K562 (cell line): ENCODE measurements around the gene IGIP. TPM values are rescaled to one million over a fixed set of nuclear protein-coding genes. Genes with fewer than 3 reads are reported as not detected.

Experiments used
- ATAC-seq: fragments of 200-7000 bp; cut with Tn5 transposase; 3 replicates; pipeline ENCODE4 v1.9.1; 2020; ENCODE audit warnings: moderate library complexity
- BruUV-seq: library from RNA; stranded (reverse); fragments of 400-500 nt; replicated peaks from 2 replicates; lab custom pipeline; 2021; lab: Mats Ljungman, UMichigan
- CTCF ChIA-PET: fragments of 300-600 bp; formaldehyde crosslinking; extraction: SDS; loops from one replicate; lab custom pipeline; 2021; ENCODE audit warnings: low intra/inter-chr PET ratio; lab: Yijun Ruan, JAX
- POLR2A ChIA-PET: fragments of 300-600, 350-650 bp; sonication (Branson Sonifier 250); formaldehyde crosslinking; extraction: SDS; loops from one replicate; lab custom pipeline; 2021; ENCODE audit warnings: antibody characterized with exemption, inconsistent platforms; lab: Yijun Ruan, JAX
- DNase-seq, 4 experiments: peaks; one replicate each; pipeline versions ENCODE4 v3.0.0 to v3.0.0-alpha.2; 2011 to 2018; ENCODE audit warnings: low spot score in 3 of 4, mixed read lengths in 3 of 4; ENCODE audit errors: extremely low read depth in 1 of 4
- FAIRE-seq: peaks from 2 replicates; lab custom pipeline; 2011; peaks lifted over from hg19 to GRCh38; lab: Jason Lieb, UNC
- H2AFZ ChIP-seq: 2 replicates; pipeline ENCODE4 v1.6.0; 2011; ENCODE audit warnings: low read depth, low read length, control low read depth, inconsistent platforms
- H3K27ac ChIP-seq: fragments of 200-600 bp; 3 replicates; pipeline ENCODE4 v1.8.0; 2011; ENCODE audit warnings: low read depth, mild to moderate bottlenecking, control low read depth, inconsistent platforms, low read length, moderate library complexity, mixed read lengths; ENCODE audit errors: extremely low read depth
- H3K27me3 ChIP-seq, 2 experiments: fragments of 300-600 bp in 1 of 2; 2 replicates in 1 of 2; 3 replicates in 1 of 2; pipeline versions ENCODE4 v1.6.0 to v1.8.0; 2011; ENCODE audit warnings: inconsistent platforms in 2 of 2, low read length in 2 of 2, mild to moderate bottlenecking in 1 of 2, mixed read lengths in 1 of 2, moderate library complexity in 1 of 2; ENCODE audit not compliant: control insufficient read depth in 2 of 2, insufficient read depth in 2 of 2
- H3K36me3 ChIP-seq: fragments of 300-600 bp; 3 replicates; pipeline ENCODE4 v1.8.0; 2011; ENCODE audit warnings: mild to moderate bottlenecking, low read length, inconsistent platforms; ENCODE audit not compliant: control insufficient read depth, insufficient read depth
- H3K4me1 ChIP-seq, 2 experiments: fragments of 200-600 bp in 1 of 2; replicated peaks in 1 of 2; 2 replicates in 1 of 2; 3 replicates in 1 of 2; pipeline versions ENCODE4 v1.5.1 to v1.8.0; 2011; ENCODE audit warnings: inconsistent platforms in 2 of 2, low read length in 2 of 2, mild to moderate bottlenecking in 1 of 2, mixed read lengths in 1 of 2, moderate library complexity in 1 of 2; ENCODE audit not compliant: control insufficient read depth in 2 of 2, insufficient read depth in 2 of 2
- H3K4me2 ChIP-seq: 2 replicates; pipeline ENCODE4 v1.6.1; 2011; ENCODE audit warnings: low read length, control low read depth, inconsistent platforms, mixed read lengths; ENCODE audit not compliant: insufficient read depth
- H3K4me3 ChIP-seq: fragments of 200-600 bp; sonication (generic), shearing (Covaris generic); 2 replicates; pipeline ENCODE4 v1.5.1; 2016; ENCODE audit warnings: control low read depth, inconsistent platforms
- H3K79me2 ChIP-seq: fragments of 200-600 bp; 3 replicates; pipeline ENCODE4 v1.8.0; 2011; ENCODE audit warnings: low read length, inconsistent platforms; ENCODE audit not compliant: control insufficient read depth, insufficient read depth
- H3K9ac ChIP-seq, 2 experiments: 2 replicates each; pipeline versions ENCODE4 v1.6.0 to v1.6.1; 2011; ENCODE audit warnings: low read depth in 2 of 2, low read length in 2 of 2, control low read depth in 1 of 2, inconsistent platforms in 1 of 2, mild to moderate bottlenecking in 1 of 2, mixed read lengths in 1 of 2; ENCODE audit not compliant: insufficient read depth in 1 of 2
- H3K9me1 ChIP-seq: one replicate; pipeline ENCODE4 v1.6.0; 2011; ENCODE audit warnings: inconsistent platforms, mild to moderate bottlenecking, low read length, moderate library complexity; ENCODE audit not compliant: control insufficient read depth, insufficient read depth
- H3K9me3 ChIP-seq: replicated peaks from 2 replicates; pipeline ENCODE4 v1.5.1; 2011; ENCODE audit warnings: low read depth, low read length, inconsistent platforms; ENCODE audit not compliant: control insufficient read depth, insufficient read depth
- H4K20me1 ChIP-seq: replicated peaks from 2 replicates; pipeline ENCODE4 v1.6.1; 2011; ENCODE audit warnings: low read length, inconsistent platforms, mixed read lengths; ENCODE audit not compliant: control insufficient read depth, insufficient read depth
- CHAMP1 ChIP-seq: fragments of 450-650 bp; IDR thresholded peaks from 2 replicates; pipeline ENCODE4 v1.6.1; 2016; ENCODE audit warnings: mild to moderate bottlenecking
- CREBBP ChIP-seq: IDR thresholded peaks from one replicate; pipeline ENCODE4 v1.6.1; 2012; ENCODE audit warnings: low read depth, mild to moderate bottlenecking, control low read depth, inconsistent platforms, low read length
- EGR1 ChIP-seq: fragments of 450-650 bp; conservative IDR thresholded peaks from 2 replicates; pipeline ENCODE4 v1.6.1; 2017; ENCODE audit warnings: mild to moderate bottlenecking
- FOS ChIP-seq: IDR thresholded peaks from 3 replicates; pipeline ENCODE4 v1.6.1; 2011; ENCODE audit not compliant: insufficient read length; ENCODE audit errors: extremely low read depth
- GABPB1 ChIP-seq: sonication (generic); formaldehyde crosslinking; IDR thresholded peaks from 2 replicates; pipeline ENCODE4 v1.8.0; 2022; ENCODE audit warnings: mild to moderate bottlenecking, missing genetic modification reagents
- HMG20B ChIP-seq: fragments of 250-450 bp; sonication (Bioruptor Pico); IDR thresholded peaks from 2 replicates; pipeline ENCODE4 v1.5.0; 2021; ENCODE audit warnings: mild to moderate bottlenecking
- KLF13 ChIP-seq: fragments of 450-650 bp; IDR thresholded peaks from 2 replicates; pipeline ENCODE4 v1.6.1; 2016; ENCODE audit warnings: missing genetic modification characterization, low read depth, mild to moderate bottlenecking, missing compliant biosample characterization, moderate library complexity, borderline replicate concordance
- MLLT1 ChIP-seq, 2 experiments: fragments of 450-650 bp; IDR thresholded peaks; 2 replicates each; pipeline ENCODE4 v1.6.1; 2016
- NEUROD1 ChIP-seq: fragments of 150-350 bp; IDR thresholded peaks from 2 replicates; pipeline ENCODE4 v1.6.1; 2014; ENCODE audit warnings: borderline replicate concordance, low read length, low read depth; ENCODE audit not compliant: partially characterized antibody
- POLR2G ChIP-seq: fragments of 200-400 bp; formaldehyde crosslinking; IDR thresholded peaks from 2 replicates; pipeline ENCODE4 v1.6.1; 2017; ENCODE audit warnings: low read depth, mild to moderate bottlenecking, antibody characterized with exemption, low read length, moderate library complexity
- RAD51 ChIP-seq: fragments of 450-650 bp; IDR thresholded peaks from 2 replicates; pipeline ENCODE4 v1.7.1; 2016; ENCODE audit warnings: low read depth, mild to moderate bottlenecking, borderline replicate concordance
- RBFOX2 ChIP-seq: fragments of 200-400 bp; formaldehyde crosslinking; IDR thresholded peaks from 2 replicates; pipeline ENCODE4 v1.6.1; 2017; ENCODE audit warnings: low read depth, mild to moderate bottlenecking, low read length, moderate library complexity
- SMAD1 ChIP-seq: fragments of 150-350 bp; IDR thresholded peaks from 2 replicates; pipeline ENCODE4 v1.6.1; 2014; ENCODE audit warnings: low read length, low read depth; ENCODE audit not compliant: partially characterized antibody
- SMARCA4 ChIP-seq: fragments of 450-650 bp; IDR thresholded peaks from 2 replicates; pipeline ENCODE4 v1.6.1; 2016
- TBP ChIP-seq: optimal IDR thresholded peaks from 2 replicates; pipeline ENCODE3; 2011; ENCODE audit warnings: low read depth, low read length, improper control_type of control experiment
- ZNF511 ChIP-seq: sonication (generic); formaldehyde crosslinking; IDR thresholded peaks from 2 replicates; pipeline ENCODE4 v1.8.0; 2022; ENCODE audit warnings: mild to moderate bottlenecking, missing genetic modification reagents
- WGBS: fragments of 100-300 bp; shearing (Covaris generic); methylation state at CpG from one replicate; pipeline ENCODE4 v1.1.6; 2016; ENCODE audit warnings: low coverage, mixed read lengths; ENCODE audit not compliant: insufficient coverage; ENCODE audit errors: missing lambda C conversion rate; 5-methylcytosine and 5-hydroxymethylcytosine counted together
- in situ Hi-C: fragments of 300-500 bp; cut with MboI; formaldehyde crosslinking; loops from 4 replicates; pipeline ENCODE4 v1.15.0; 2018; ENCODE audit warnings: inconsistent platforms, mixed read lengths
- intact Hi-C: fragments of 100-400 bp; cut with micrococcal nuclease; formaldehyde crosslinking; loops from 2 replicates; pipeline ENCODE4 v1.14.2; 2022
- polyA plus RNA-seq, 8 experiments: library from polyadenylated mRNA; depleted of rRNA in 4 of 8; stranded (reverse) in 5 of 8; unstranded in 3 of 8; fragments of >200 nt; fragmentation: Nextera tagmentation in 2 of 8; fragmentation: Illumina TruSeq in 1 of 8; extraction: Ambion mirVana in 2 of 8; extraction: Trizol in 1 of 8; gene quantifications; 2 replicates each; pipeline versions ENCODE4 v1.2.1 to v1.2.3, GENCODE V29; 2011 to 2014; ENCODE audit warnings: inconsistent platforms in 1 of 8, missing spikeins in 1 of 8
- total RNA-seq, 7 experiments: library from RNA; depleted of rRNA in 6 of 7; stranded (reverse); fragments of >200 nt in 6 of 7; fragmentation: Illumina TruSeq in 2 of 7; extraction: Trizol in 2 of 7; gene quantifications; 2 replicates each; pipeline versions ENCODE4 v1.2.1 to v1.2.3, GENCODE V29; 2011 to 2021; ENCODE audit warnings: low replicate concordance in 1 of 7

The IGIP gene
- total and polyA plus RNA-seq, 9 of the 15 experiments (the other 6 are each of a cell fraction or from before 2014, with no cell fraction given): 0.52 to 1.6 (median 1.2) TPM

GRCh38 chr5:140174465-140175366 is 49.0 kb downstream of the IGIP start, which contains the start of gene CYSTM1:
TSS of gene CYSTM1 (plus strand) at chr5:140175188. CDS start at chr5:140194466, 19,278 bp downstream.
- Histone ChIP-seq H4K20me1 (no peaks in the 10 kb centered on the region), H3K27ac (peak within 1 kb of the TSS; percentile 88), H3K9me1 (no peaks in the 10 kb centered on the region), H3K4me2 (peak within 1 kb of the TSS; percentile 95), H3K36me3 (no peaks in the 10 kb centered on the region), H3K9ac (peak within 1 kb of the TSS; percentile 74 to 95), H3K79me2 (peaks cover 47% of the 10 kb centered on the region), H2AFZ (peak within 1 kb of the TSS; percentile 99), H3K4me1 (peaks cover 25 to 28% of the 10 kb centered on the region in 2 experiments), H3K4me3 (peak within 1 kb of the TSS; percentile 78), H3K9me3 (no peaks in the 10 kb centered on the region), H3K27me3 (no peaks in the 10 kb centered on the region)
- WGBS: 2% methylated on average over 50 of the region's 61 CpGs
- FAIRE-seq (peak; percentile 83), ATAC-seq (peak; percentile 86), DNase-seq (peak; percentile 92 to 98 (median 94))
- ChIA-PET CTCF (no interaction called here), POLR2A (interaction anchor here (0.6 to 2.5 kb wide), 7 partner anchors 10 to 101 kb away, joined by 3 to 11 read pairs (median 3); no protein-coding TSS in a partner anchor)
- intact Hi-C loops: loop anchor here (2.0 to 10.0 kb wide), 2 partner anchors 172 to 380 kb away; partner anchors contain the start of genes HBEGF and SRA1
- BruUV-seq: TSS peak; percentile 93
- in situ Hi-C loops: no loop called here
- 0 out of 2 replicates have a peak, but pooled peaks have one; percentile 16 for TF ChIP-seq ZNF511 (CRISPR knock-in tag)
- no peak for TF ChIP-seq CHAMP1
- TF ChIP-seq GABPB1 (CRISPR knock-in tag): peak; percentile 86
- TF ChIP-seq POLR2G: peak; percentile 88
- 0 out of 2 replicates have a peak, but pooled peaks have one; percentile 12 for TF ChIP-seq SMARCA4
- TF ChIP-seq TBP: peak; percentile 71
- 0 out of 2 replicates have a peak, but pooled peaks have one; percentile 19 for TF ChIP-seq EGR1
- TF ChIP-seq HMG20B (CRISPR knock-in tag): no peak
- TF ChIP-seq CREBBP: no peak
- no peak for TF ChIP-seq FOS
- TF ChIP-seq RAD51: peak; percentile 71; the same call in 1 of the 2 replicates
- TF ChIP-seq SMAD1: peak; percentile 52
- peak; percentile 89 for TF ChIP-seq RBFOX2
- peak; percentile 23 for TF ChIP-seq NEUROD1
- TF ChIP-seq KLF13 (tag): 0 out of 2 replicates have a peak, but pooled peaks have one; percentile 70
- 0 out of 4 replicates have a peak, but pooled peaks of 1 of the 2 experiments have one; percentile 32 for TF ChIP-seq MLLT1 (IDR thresholded peaks at IDR 0.05)
